ENCODE measurements around the gene RUNDC3A. TPM values are rescaled to one million over a fixed set of nuclear protein-coding genes. Genes with fewer than 3 reads are reported as not detected.

Gene RUNDC3A
- total RNA-seq, 3 donors from 2014 or later (not counting 1 experiment from before 2014, with no cell fraction given), result 0.31 to 0.48 TPM; not detected in 1

GRCh38 chr17:44348988-44349364, 40.6 kb downstream of the RUNDC3A start:
- Mint-ChIP-seq H3K4me3 (no peak overlapping the region), H3K36me3 (no peaks in the 10 kb centered on the region), H3K9me3 (no peaks in the 10 kb centered on the region), H3K27ac (peak overlapping the region in 1 of 2 donors; percentile 36), H3K4me1 (peaks cover 16 to 29% of the 10 kb centered on the region in 2 donors), H3K27me3 (ENCODE audit: low read depth in 2 of 2) (peaks cover 2% of the 10 kb centered on the region in 2 donors)
- TF ChIP-seq, protein P1, sequence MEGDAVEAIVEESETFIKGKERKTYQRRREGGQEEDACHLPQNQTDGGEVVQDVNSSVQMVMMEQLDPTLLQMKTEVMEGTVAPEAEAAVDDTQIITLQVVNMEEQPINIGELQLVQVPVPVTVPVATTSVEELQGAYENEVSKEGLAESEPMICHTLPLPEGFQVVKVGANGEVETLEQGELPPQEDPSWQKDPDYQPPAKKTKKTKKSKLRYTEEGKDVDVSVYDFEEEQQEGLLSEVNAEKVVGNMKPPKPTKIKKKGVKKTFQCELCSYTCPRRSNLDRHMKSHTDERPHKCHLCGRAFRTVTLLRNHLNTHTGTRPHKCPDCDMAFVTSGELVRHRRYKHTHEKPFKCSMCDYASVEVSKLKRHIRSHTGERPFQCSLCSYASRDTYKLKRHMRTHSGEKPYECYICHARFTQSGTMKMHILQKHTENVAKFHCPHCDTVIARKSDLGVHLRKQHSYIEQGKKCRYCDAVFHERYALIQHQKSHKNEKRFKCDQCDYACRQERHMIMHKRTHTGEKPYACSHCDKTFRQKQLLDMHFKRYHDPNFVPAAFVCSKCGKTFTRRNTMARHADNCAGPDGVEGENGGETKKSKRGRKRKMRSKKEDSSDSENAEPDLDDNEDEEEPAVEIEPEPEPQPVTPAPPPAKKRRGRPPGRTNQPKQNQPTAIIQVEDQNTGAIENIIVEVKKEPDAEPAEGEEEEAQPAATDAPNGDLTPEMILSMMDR (IDR thresholded peaks at IDR 0.05), result no peak
- no peaks in the 10 kb centered on the region for H3K27me3 ChIP-seq (ENCODE audit: control insufficient read depth, insufficient read depth, low read length)
- intact Hi-C loops (cut with micrococcal nuclease), result loop anchor here (5.0 kb wide), 1 partner anchor 137 kb away; no protein-coding TSS in a partner anchor
- no peak overlapping the region for H3K4me3 ChIP-seq (ENCODE audit: low read length)
- no peak overlapping the region for H3K27ac ChIP-seq (ENCODE audit: low read length)
- H3K4me1 ChIP-seq (ENCODE audit: control insufficient read depth, insufficient read depth, low read length), result peaks cover 64% of the 10 kb centered on the region
- ATAC-seq, result no peak
- peaks cover 7% of the 10 kb centered on the region for H3K36me3 ChIP-seq (ENCODE audit: control insufficient read depth, insufficient read depth, low read length)
- DNase-seq, result no peak
- WGBS (ENCODE audit: insufficient coverage), result 93% methylated on average over 6 of the region's 6 CpGs
- no peaks in the 10 kb centered on the region for H3K9me3 ChIP-seq (ENCODE audit: control insufficient read depth, insufficient read depth, low read length)

GRCh38 chr17:44349553-44350070, 41.2 kb downstream of the RUNDC3A start:
- no peaks in the 10 kb centered on the region for H3K36me3 Mint-ChIP-seq
- DNase-seq (no peak), ATAC-seq (no peak)
- WGBS (ENCODE audit: insufficient coverage), result 94% methylated on average over 12 of the region's 12 CpGs
- no peaks in the 10 kb centered on the region for H3K9me3 Mint-ChIP-seq
- no peaks in the 10 kb centered on the region for H3K27me3 Mint-ChIP-seq (ENCODE audit: low read depth in 2 of 2)
- intact Hi-C loops (cut with micrococcal nuclease), result loop anchor here (5.0 kb wide), 1 partner anchor 137 kb away; no protein-coding TSS in a partner anchor
- Histone ChIP-seq H3K36me3 (ENCODE audit: control insufficient read depth, insufficient read depth, low read length) (peaks cover 7% of the 10 kb centered on the region), H3K4me3 (ENCODE audit: low read length) (no peak overlapping the region), H3K9me3 (ENCODE audit: control insufficient read depth, insufficient read depth, low read length) (no peaks in the 10 kb centered on the region), H3K4me1 (ENCODE audit: control insufficient read depth, insufficient read depth, low read length) (peaks cover 59% of the 10 kb centered on the region), H3K27ac (ENCODE audit: low read length) (no peak overlapping the region), H3K27me3 (ENCODE audit: control insufficient read depth, insufficient read depth, low read length) (no peaks in the 10 kb centered on the region)
- H3K27ac Mint-ChIP-seq, result no peak overlapping the region
- H3K4me3 Mint-ChIP-seq, result no peak overlapping the region
- H3K4me1 Mint-ChIP-seq, result peaks cover 16 to 27% of the 10 kb centered on the region in 2 donors
- TF ChIP-seq, protein P1 (IDR thresholded peaks at IDR 0.05), result no peak

DNA sequence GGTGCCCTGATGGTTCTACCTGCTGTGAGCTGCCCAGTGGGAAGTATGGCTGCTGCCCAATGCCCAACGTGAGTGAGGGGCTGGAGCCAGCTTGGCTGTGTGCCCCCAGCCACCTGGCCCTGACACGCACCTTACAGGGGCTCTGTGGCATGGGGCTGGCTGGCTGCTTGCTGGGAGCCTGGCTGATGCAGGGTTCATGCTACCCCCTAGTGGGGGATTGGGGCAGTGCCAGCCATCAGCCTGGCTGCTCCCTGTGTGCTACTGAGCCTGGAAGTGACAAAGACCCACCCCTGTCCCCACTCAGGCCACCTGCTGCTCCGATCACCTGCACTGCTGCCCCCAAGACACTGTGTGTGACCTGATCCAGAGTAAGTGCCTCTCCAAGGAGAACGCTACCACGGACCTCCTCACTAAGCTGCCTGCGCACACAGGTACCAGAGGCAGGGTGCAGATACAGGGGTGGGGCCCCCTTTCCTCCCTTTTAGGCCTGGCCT, 42.4 kb downstream of the RUNDC3A start:
- ATAC-seq, result peak; percentile 61 to 74 (median 70)
- no peak overlapping the region for H3K27ac ChIP-seq (ENCODE audit: low read length)
- intact Hi-C loops (cut with micrococcal nuclease), result no loop called here

More for the DNA sequence above, 42.4 kb downstream of the RUNDC3A start:
- Histone ChIP-seq H3K36me3 (ENCODE audit: control insufficient read depth, insufficient read depth, low read length) (peaks cover 7% of the 10 kb centered on the region), H3K4me1 (ENCODE audit: control insufficient read depth, insufficient read depth, low read length) (peaks cover 50% of the 10 kb centered on the region), H3K27me3 (ENCODE audit: control insufficient read depth, insufficient read depth, low read length) (no peaks in the 10 kb centered on the region), H3K4me3 (ENCODE audit: low read length) (no peak overlapping the region), H3K9me3 (ENCODE audit: control insufficient read depth, insufficient read depth, low read length) (no peaks in the 10 kb centered on the region)
- TF ChIP-seq, protein P1 (IDR thresholded peaks at IDR 0.05), result peak; percentile 74
- H3K4me1 Mint-ChIP-seq, result peaks cover 5 to 15% of the 10 kb centered on the region in 2 donors
- no peaks in the 10 kb centered on the region for H3K36me3 Mint-ChIP-seq
- WGBS (ENCODE audit: insufficient coverage), result 66% methylated on average over 6 of the region's 6 CpGs
- H3K4me3 Mint-ChIP-seq, result no peak overlapping the region
- DNase-seq, result peak; percentile 58 to 84
- no peak overlapping the region for H3K27ac Mint-ChIP-seq
- no peaks in the 10 kb centered on the region for H3K9me3 Mint-ChIP-seq
- no peaks in the 10 kb centered on the region for H3K27me3 Mint-ChIP-seq (ENCODE audit: low read depth in 2 of 2)
